Heart right ventricle (tissue), 16 donors: ENCODE data around the gene PHKB. TPM values are rescaled to one million over a fixed set of nuclear protein-coding genes. Genes with fewer than 3 reads are reported as not detected.

Source experiments
- ATAC-seq, 8 donors: fragments of 200-7000 bp; cut with Tn5 transposase; one replicate each; pipeline ENCODE4 v1.9.1; 2020; ENCODE audit warnings: mild to moderate bottlenecking in 8 of 8, moderate library complexity in 8 of 8, moderate number of reproducible peaks in 1 of 8
- DNase-seq, 2 donors: peaks; one replicate each; pipeline ENCODE4 v3.0.0-alpha.2; 2020
- H3K27ac ChIP-seq, 10 donors: fragments of 200-600 bp; sonication (generic) in 2 of 10; one replicate each; pipeline versions ENCODE4 v1.5.0 to v1.8.0; 2020 to 2022; ENCODE audit warnings: mild to moderate bottlenecking in 3 of 10
- H3K27me3 ChIP-seq, 7 donors: fragments of 200-600 bp; one replicate each; pipeline ENCODE4 v1.8.0; 2021 to 2022; ENCODE audit warnings: mild to moderate bottlenecking in 2 of 7
- H3K36me3 ChIP-seq, 9 donors: fragments of 200-600 bp; sonication (generic) in 1 of 9; one replicate each; pipeline versions ENCODE4 v1.5.0 to v1.8.0; 2020 to 2022; ENCODE audit warnings: mild to moderate bottlenecking in 2 of 9
- H3K4me1 ChIP-seq, 9 donors: fragments of 200-600 bp; sonication (generic) in 1 of 9; one replicate each; pipeline versions ENCODE4 v1.5.0 to v1.8.0; 2020 to 2022; ENCODE audit warnings: mild to moderate bottlenecking in 4 of 9
- H3K4me3 ChIP-seq, 10 donors: fragments of 200-600 bp; sonication (generic) in 2 of 10; one replicate each; pipeline versions ENCODE4 v1.5.0 to v1.8.0; 2020 to 2022; ENCODE audit warnings: mild to moderate bottlenecking in 7 of 10, moderate library complexity in 2 of 10
- H3K9me3 ChIP-seq, 11 donors: fragments of 200-600 bp in 10 of 11; sonication (generic) in 2 of 11; one replicate each; pipeline versions ENCODE4 v1.5.0 to v1.8.0; 2013 to 2022; ENCODE audit warnings: mild to moderate bottlenecking in 2 of 11, control low read depth in 1 of 11, moderate library complexity in 1 of 11
- CTCF ChIP-seq, 9 donors: fragments of 200-600 bp; sonication (generic) in 2 of 9; IDR thresholded peaks; one replicate each; pipeline versions ENCODE4 v1.5.0 to v1.8.0; 2021 to 2022; ENCODE audit warnings: antibody characterized with exemption in 9 of 9, mild to moderate bottlenecking in 5 of 9, moderate library complexity in 1 of 9
- WGBS, 2 donors: extraction: QIAGEN DNeasy Blood & Tissue Kit; methylation state at CpG; one replicate each; pipeline ENCODE4 v1.1.7; 2013; ENCODE audit warnings: inconsistent platforms in 1 of 2; 5-methylcytosine and 5-hydroxymethylcytosine counted together
- intact Hi-C, 10 donors: fragments of 100-400 bp; cut with DNase I; formaldehyde crosslinking; loops; one replicate each; pipeline versions ENCODE4 v1.11.1 to v1.14.2; 2022
- polyA plus RNA-seq, 2 donors: library from polyadenylated mRNA; stranded (reverse); fragments of 200-250 nt; gene quantifications; one replicate each; pipeline ENCODE4 v1.2.3, GENCODE V29; 2013
- total RNA-seq, 10 donors: library from RNA; stranded (reverse); fragmentation: NEBNext Ultra II Directional in 3 of 10; extraction: Animal tissue kit (Norgen Biotek cat#: 25700) in 3 of 10; gene quantifications; one replicate each; pipeline versions ENCODE4 v1.2.1 to v1.2.4, GENCODE V29; 2021 to 2023
- donor health status: Arrhythmogenic right ventricular cardiomyopathy.
- donor health status: ischemic (EF 13 %, LVEDD 7.1; RV severe dilation, severe dysfunction).
- donor health status: healthy with polysubstance abuse.
- donor health status: DM: no; HTN: yes; CAD: no.
- donor health status: DM: no; HTN: no; CAD: no.
- donor health status: ischemic (EF 25% LVEDD 6.9; RV normal size, moderate dysfunction).
- donor health status: ischemic (EF 25% LVEDD 5.7; RV mildly dilated, moderate dysfunction).
- donor health status: healthy.
- donor health status: DM: yes; HTN: yes; CAD: no.
- donor health status: Ischemic cardiomyopathy.
- donor health status: ischemic (EF 35%, LVEDD 5.7; RV mildly dilated, moderate dysfunction).
- donor health status: nonischemic (EF 11% LVEDD 7.7; RV severe dilation, severe dysfunction).
- donor health status: DM: yes; HTN: yes; CAD: no.
- donor health status: PGD.
- donor health status: ischemic (EF 29% LVEDD 5.4; RV normal size, mild dysfunction).
- donor health status: nonischemic (EF 23%, LVEDD 6.1; RV moderate dilation, normal function).

Gene PHKB
- total and polyA plus RNA-seq, 12 donors, result 16.9 to 76.6 (median 63.6) TPM

GRCh38 chr16:47519546-47519945 is 58.4 kb downstream of the PHKB start:
- Histone ChIP-seq H3K36me3 (peaks cover 0 to 48% (median 19%) of the 10 kb centered on the region in 9 donors), H3K9me3 (peaks cover 0 to 13% (median 0%) of the 10 kb centered on the region in 11 donors), H3K27me3 (no peaks in the 10 kb centered on the region), H3K27ac (peak overlapping the region in 5 of 10 donors; percentile 20 to 68 (median 47)), H3K4me1 (peaks cover 0 to 32% (median 15%) of the 10 kb centered on the region in 9 donors), H3K4me3 (no peak overlapping the region)
- TF ChIP-seq CTCF (IDR thresholded peaks at IDR 0.05), result no peak
- WGBS, 2 donors, result 34 to 36% methylated on average over 3 of the region's 3 CpGs
- intact Hi-C loops, result no loop called here
- ATAC-seq (peak in 5 of 8 donors; percentile 47 to 82 (median 71)), DNase-seq (no peak)

- H3K27me3 ChIP-seq, result no peaks in the 10 kb centered on the region
- no peak for DNase-seq
- peaks cover 0 to 42% (median 15%) of the 10 kb centered on the region in 9 donors for H3K36me3 ChIP-seq
- 42 to 48% methylated on average over 2 of the region's 2 CpGs for WGBS, 2 donors
- peak; percentile 46 to 84 (median 80) for ATAC-seq
- H3K4me1 ChIP-seq, result peaks cover 0 to 38% (median 15%) of the 10 kb centered on the region in 9 donors
- H3K27ac ChIP-seq, result peak overlapping the region in 5 of 10 donors; percentile 20 to 68 (median 47)
- no peak for TF ChIP-seq CTCF (IDR thresholded peaks at IDR 0.05)
- H3K4me3 ChIP-seq, result no peak overlapping the region
- intact Hi-C loops, result loop anchor here in 1 of 10 donors (10.0 kb wide), 1 partner anchor 55 kb away; the partner anchor contains the start of genes ITFG1 and PHKB
- peaks cover 0 to 13% (median 0%) of the 10 kb centered on the region in 11 donors for H3K9me3 ChIP-seq
Measured at GRCh38 chr16:47519996-47520679, 59.0 kb downstream of the PHKB start.

GRCh38 chr16:47523342-47524006 is 62.3 kb downstream of the PHKB start:
- intact Hi-C loops, result loop anchor here in 1 of 10 donors (10.0 kb wide), 1 partner anchor 59 kb away; the partner anchor contains the start of genes ITFG1 and PHKB
- H3K27ac ChIP-seq, result peak overlapping the region in 4 of 10 donors; percentile 26 to 72 (median 50)
- TF ChIP-seq CTCF (IDR thresholded peaks at IDR 0.05), result no peak
- peaks cover 0 to 45% (median 15%) of the 10 kb centered on the region in 9 donors for H3K4me1 ChIP-seq
- peaks cover 0 to 13% (median 0%) of the 10 kb centered on the region in 11 donors for H3K9me3 ChIP-seq
- no peak overlapping the region for H3K4me3 ChIP-seq
- ATAC-seq (peak in 5 of 8 donors; percentile 46 to 72 (median 66)), DNase-seq (no peak)
- no peaks in the 10 kb centered on the region for H3K27me3 ChIP-seq
- 69 to 76% methylated on average over 2 of the region's 2 CpGs for WGBS, 2 donors
- peaks cover 0 to 8% (median 0%) of the 10 kb centered on the region in 9 donors for H3K36me3 ChIP-seq

- intact Hi-C loops, result loop anchor here in 1 of 10 donors (10.0 kb wide), 1 partner anchor 59 kb away; the partner anchor contains the start of genes ITFG1 and PHKB
- Histone ChIP-seq H3K4me3 (no peak overlapping the region), H3K27me3 (no peaks in the 10 kb centered on the region), H3K27ac (peak overlapping the region in 6 of 10 donors; percentile 1 to 72 (median 32)), H3K4me1 (peaks cover 0 to 45% (median 15%) of the 10 kb centered on the region in 9 donors), H3K9me3 (peaks cover 0 to 13% (median 0%) of the 10 kb centered on the region in 11 donors), H3K36me3 (peaks cover 0 to 10% (median 0%) of the 10 kb centered on the region in 9 donors)
- DNase-seq (no peak), ATAC-seq (peak in 4 of 8 donors; percentile 16 to 48 (median 27))
- 70 to 82% methylated on average over 5 of the region's 5 CpGs for WGBS, 2 donors
- no peak for TF ChIP-seq CTCF (IDR thresholded peaks at IDR 0.05)
Measured at GRCh38 chr16:47524007-47524405, 62.9 kb downstream of the PHKB start.
